ENCODE data around the gene SFSWAP.

DNA sequence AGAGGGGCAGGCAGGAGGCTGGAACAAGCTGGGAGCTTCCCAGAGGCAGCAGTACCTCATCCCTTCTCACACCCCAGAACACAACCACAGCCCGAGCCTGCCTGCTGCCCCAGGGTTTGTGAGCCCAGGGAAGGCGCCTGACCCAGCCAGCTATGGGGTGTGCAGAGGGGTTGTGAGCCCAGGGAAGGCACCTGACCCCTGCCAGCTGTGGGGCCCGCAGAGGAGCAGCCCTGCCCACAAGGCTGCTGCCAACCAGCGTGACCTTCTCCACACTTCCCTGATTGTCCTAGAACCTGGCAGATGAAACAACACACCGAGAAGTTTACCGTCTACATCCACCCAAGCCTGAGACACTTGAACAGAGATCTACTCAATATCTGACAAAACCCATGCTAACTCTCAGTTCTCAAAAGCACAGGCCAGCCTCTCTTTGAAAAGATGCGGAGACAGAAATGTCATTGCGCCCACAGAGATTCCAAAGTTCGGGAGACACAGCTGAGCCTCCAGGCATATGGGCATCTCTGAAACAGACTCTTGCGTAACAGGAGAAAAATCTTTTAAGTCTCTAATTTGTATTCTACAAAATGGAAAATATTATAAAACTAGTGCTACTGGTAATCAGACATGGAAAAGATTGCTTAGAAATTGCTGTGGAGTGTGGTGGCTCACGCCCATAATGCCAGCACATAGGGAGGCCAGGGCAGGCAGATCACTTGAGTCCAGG, 47.3 kb downstream of the SFSWAP start:
- TF ChIP-seq, protein P1, sequence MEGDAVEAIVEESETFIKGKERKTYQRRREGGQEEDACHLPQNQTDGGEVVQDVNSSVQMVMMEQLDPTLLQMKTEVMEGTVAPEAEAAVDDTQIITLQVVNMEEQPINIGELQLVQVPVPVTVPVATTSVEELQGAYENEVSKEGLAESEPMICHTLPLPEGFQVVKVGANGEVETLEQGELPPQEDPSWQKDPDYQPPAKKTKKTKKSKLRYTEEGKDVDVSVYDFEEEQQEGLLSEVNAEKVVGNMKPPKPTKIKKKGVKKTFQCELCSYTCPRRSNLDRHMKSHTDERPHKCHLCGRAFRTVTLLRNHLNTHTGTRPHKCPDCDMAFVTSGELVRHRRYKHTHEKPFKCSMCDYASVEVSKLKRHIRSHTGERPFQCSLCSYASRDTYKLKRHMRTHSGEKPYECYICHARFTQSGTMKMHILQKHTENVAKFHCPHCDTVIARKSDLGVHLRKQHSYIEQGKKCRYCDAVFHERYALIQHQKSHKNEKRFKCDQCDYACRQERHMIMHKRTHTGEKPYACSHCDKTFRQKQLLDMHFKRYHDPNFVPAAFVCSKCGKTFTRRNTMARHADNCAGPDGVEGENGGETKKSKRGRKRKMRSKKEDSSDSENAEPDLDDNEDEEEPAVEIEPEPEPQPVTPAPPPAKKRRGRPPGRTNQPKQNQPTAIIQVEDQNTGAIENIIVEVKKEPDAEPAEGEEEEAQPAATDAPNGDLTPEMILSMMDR (IDR thresholded peaks at IDR 0.05) = no peak
- no peak for TF ChIP-seq POLR2A (IDR thresholded peaks at IDR 0.05)
